BJ (cell line): ENCODE results near the gene RNF150. TPM values are rescaled to one million over a fixed set of nuclear protein-coding genes. Genes with fewer than 3 reads are reported as not detected.

ENCODE experiments used
- CTCF ChIA-PET: fragments of 350-600 bp; formaldehyde crosslinking; extraction: SDS; loops from one replicate; lab custom pipeline; 2021; ENCODE audit warnings: antibody characterized with exemption, inconsistent platforms; lab: Yijun Ruan, JAX
- POLR2A ChIA-PET: fragments of 300-600 bp; sonication (Branson Sonifier 250); formaldehyde crosslinking; extraction: SDS; loops from one replicate; lab custom pipeline; 2021; ENCODE audit warnings: antibody characterized with exemption; lab: Charles Lee
- DNase-seq: peaks from one replicate; pipeline ENCODE4 v3.0.0-alpha.2; 2011; ENCODE audit warnings: low read depth
- H3K27me3 ChIP-seq: 2 replicates; pipeline ENCODE4 v1.6.0; 2011; ENCODE audit warnings: low read length; ENCODE audit not compliant: control insufficient read depth, insufficient read depth
- H3K36me3 ChIP-seq: 2 replicates; pipeline ENCODE4 v1.5.1; 2011; ENCODE audit warnings: low read length; ENCODE audit not compliant: control insufficient read depth, insufficient read depth
- H3K4me3 ChIP-seq: 2 replicates; pipeline ENCODE4 v1.5.1; 2011; ENCODE audit warnings: low read depth, mild to moderate bottlenecking, control low read depth, low read length
- CTCF ChIP-seq: IDR thresholded peaks from 2 replicates; pipeline ENCODE4 v1.5.1; 2011; ENCODE audit warnings: low read depth, mild to moderate bottlenecking, control low read depth, inconsistent platforms, low read length, moderate library complexity; ENCODE audit not compliant: insufficient read depth
- polyA plus RNA-seq: library from polyadenylated mRNA; depleted of rRNA; stranded (reverse); fragments of >200 nt; gene quantifications from 2 replicates; pipeline ENCODE4 v1.2.3, GENCODE V29; 2011

The RNF150 gene
- polyA plus RNA-seq, 1 experiment, result 47.7 TPM

- Histone ChIP-seq H3K4me3 (no peak overlapping the region), H3K36me3 (peaks cover 5% of the 10 kb centered on the region), H3K27me3 (no peaks in the 10 kb centered on the region)
- CTCF ChIA-PET, result no interaction called here
- no peak for TF ChIP-seq CTCF
- no peak for DNase-seq
- POLR2A ChIA-PET, result no interaction called here
Observed at GRCh38 chr4:140906993-140907962, 226.0 kb downstream of the RNF150 start.

GRCh38 chr4:140904904-140905303 lies 228.4 kb downstream of the RNF150 start:
- H3K36me3 ChIP-seq, result peaks cover 2% of the 10 kb centered on the region
- no peak overlapping the region for H3K4me3 ChIP-seq
- no peaks in the 10 kb centered on the region for H3K27me3 ChIP-seq
- no peak for DNase-seq
- TF ChIP-seq CTCF, result no peak
- ChIA-PET POLR2A (no interaction called here), CTCF (interaction anchor here (0.9 kb wide), 1 partner anchor 228 kb away, joined by 3 read pairs; the partner anchor contains the start of gene RNF150)

DNA sequence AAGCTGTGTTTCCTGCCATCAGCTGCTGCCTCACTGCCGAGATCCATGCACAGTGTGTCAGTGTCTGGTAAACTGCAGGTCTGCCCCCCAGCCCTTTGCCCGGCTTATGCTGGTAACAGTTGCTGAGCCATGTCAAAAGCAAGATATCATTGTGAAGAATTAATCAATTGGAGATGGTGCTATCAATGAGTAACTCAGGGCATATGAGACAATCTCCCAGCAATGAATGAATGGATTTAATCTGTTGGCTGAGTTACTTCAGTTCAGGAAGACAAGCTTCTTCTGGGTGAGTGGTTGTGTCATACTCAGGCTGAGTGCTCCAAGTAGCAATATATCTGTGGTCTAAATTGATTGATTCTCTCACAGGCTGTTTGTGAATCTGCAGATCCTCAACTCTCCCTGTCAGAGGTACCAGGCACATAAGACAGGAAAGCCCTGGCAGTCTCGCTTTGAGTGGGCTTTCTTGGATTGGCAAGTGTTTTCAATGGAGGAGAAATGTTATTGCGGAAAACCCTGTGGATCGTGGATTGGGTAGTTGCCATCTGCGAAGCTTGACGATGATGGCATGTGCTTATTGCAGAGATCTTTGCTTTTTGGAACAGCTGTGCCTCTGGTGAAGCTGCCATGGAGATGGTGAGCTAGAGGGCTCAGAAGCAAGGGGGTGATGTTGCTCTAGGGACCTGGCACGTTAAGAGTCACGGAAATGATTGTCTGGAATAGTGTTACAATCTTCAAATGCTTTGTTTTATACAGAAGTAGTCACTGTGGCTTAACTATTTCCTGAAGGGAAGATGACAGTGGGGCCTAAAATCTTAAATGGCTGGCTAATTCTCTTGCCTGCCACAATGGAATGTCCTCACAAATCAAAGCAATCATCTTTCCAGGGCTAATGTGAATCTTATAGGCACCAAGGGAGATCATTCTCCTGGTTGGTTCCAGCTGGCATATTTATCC lies 229.5 kb downstream of the RNF150 start:
- POLR2A ChIA-PET, result no interaction called here

DNA sequence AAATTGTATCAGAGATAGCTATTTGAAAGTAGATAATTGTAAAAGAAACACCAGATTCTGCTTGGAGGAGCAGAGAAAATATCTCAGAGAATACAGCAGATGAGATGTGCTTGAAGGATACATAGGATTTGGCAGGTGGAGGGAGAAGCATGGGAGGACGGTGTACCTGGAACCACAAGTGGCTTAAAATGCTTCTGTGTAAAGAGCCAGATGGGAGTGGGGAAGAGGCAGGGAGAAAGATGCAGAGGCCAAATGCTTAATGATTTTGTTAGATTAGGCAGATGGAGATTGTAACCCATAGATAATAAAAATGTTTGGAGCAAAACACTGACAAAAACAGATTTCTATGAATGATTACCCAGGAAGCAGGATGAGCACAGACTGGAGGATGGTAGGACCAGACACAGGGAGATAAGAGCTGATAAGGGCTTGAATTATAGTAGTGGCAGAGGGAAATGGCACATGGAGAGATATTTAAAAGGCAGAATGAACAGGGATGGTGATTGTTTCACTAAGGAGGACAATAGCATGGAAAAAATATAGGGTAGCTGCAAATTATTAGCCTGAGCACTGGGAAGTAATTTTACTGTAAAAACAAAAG lies 231.4 kb downstream of the RNF150 start:
- Histone ChIP-seq H3K27me3 (no peaks in the 10 kb centered on the region), H3K4me3 (no peak overlapping the region), H3K36me3 (peaks cover 2% of the 10 kb centered on the region)
- CTCF ChIA-PET, result interaction anchor here (1.2 to 1.4 kb wide), 2 partner anchors 24 to 33 kb away, joined by 3 read pairs; no protein-coding TSS in a partner anchor
- no peak for DNase-seq
- POLR2A ChIA-PET, result no interaction called here
- no peak for TF ChIP-seq CTCF

More for the DNA sequence above, 229.5 kb downstream of the RNF150 start:
- DNase-seq, result no peak
- CTCF ChIA-PET, result no interaction called here
- Histone ChIP-seq H3K27me3 (no peaks in the 10 kb centered on the region), H3K36me3 (peaks cover 2% of the 10 kb centered on the region), H3K4me3 (no peak overlapping the region)
- TF ChIP-seq CTCF, result no peak
